A673 (cell line): ENCODE data around the gene CYYR1. TPM values are rescaled to one million over a fixed set of nuclear protein-coding genes. Genes with fewer than 3 reads are reported as not detected.

ENCODE experiments used
- BruUV-seq: library from RNA; stranded (reverse); fragments of 400-500 nt; replicated peaks from 2 replicates; lab custom pipeline; 2021; lab: Mats Ljungman, UMichigan
- CTCF ChIA-PET: fragments of 300-600 bp; sonication (Branson Sonifier 250); formaldehyde crosslinking; loops from one replicate; lab custom pipeline; 2022; ENCODE audit warnings: antibody characterized with exemption; lab: Charles Lee
- POLR2A ChIA-PET: fragments of 300-600 bp; sonication (Branson Sonifier 250); formaldehyde crosslinking; loops from one replicate; lab custom pipeline; 2022; ENCODE audit warnings: antibody characterized with exemption; ENCODE audit not compliant: low non-redundant PET; lab: Charles Lee
- DNase-seq: peaks from one replicate; pipeline ENCODE4 v3.0.0-alpha.2; 2015; ENCODE audit warnings: low spot score
- H3K27ac ChIP-seq: fragments of 200-600 bp; sonication (generic); 2 replicates; pipeline ENCODE4 v1.5.1; 2016; ENCODE audit warnings: mixed run types, low read depth, mild to moderate bottlenecking, mixed read lengths, antibody characterized with exemption, low read length; ENCODE audit not compliant: poor library complexity, severe bottlenecking
- H3K27me3 ChIP-seq: fragments of 200-600 bp; sonication (generic); replicated peaks from 2 replicates; pipeline ENCODE4 v1.6.1; 2017; ENCODE audit warnings: mixed run types, low read depth, mild to moderate bottlenecking, mixed read lengths, antibody characterized with exemption, low read length; ENCODE audit not compliant: insufficient read depth, poor library complexity
- H3K36me3 ChIP-seq: fragments of 200-600 bp; sonication (generic); 2 replicates; pipeline ENCODE4 v1.6.1; 2016; ENCODE audit warnings: mixed run types, mild to moderate bottlenecking, mixed read lengths, antibody characterized with exemption, low read length; ENCODE audit not compliant: insufficient read depth, poor library complexity, severe bottlenecking
- H3K4me1 ChIP-seq: fragments of 200-600 bp; sonication (generic); 2 replicates; pipeline ENCODE4 v1.6.1; 2017; ENCODE audit warnings: mixed run types, mild to moderate bottlenecking, mixed read lengths, antibody characterized with exemption, low read length; ENCODE audit not compliant: insufficient read depth, poor library complexity, severe bottlenecking
- H3K4me3 ChIP-seq: fragments of 200-600 bp; sonication (generic); 2 replicates; pipeline ENCODE4 v1.5.1; 2016; ENCODE audit warnings: low read depth, mixed run types, mild to moderate bottlenecking, mixed read lengths, low read length; ENCODE audit not compliant: poor library complexity, severe bottlenecking
- H3K9me3 ChIP-seq: fragments of 200-600 bp; sonication (generic); 2 replicates; pipeline ENCODE4 v1.6.1; 2016; ENCODE audit warnings: mixed run types, low read depth, mild to moderate bottlenecking, mixed read lengths, antibody characterized with exemption, low read length; ENCODE audit not compliant: poor library complexity, severe bottlenecking
- EZH2 ChIP-seq: fragments of 200-600 bp; sonication (generic); IDR thresholded peaks from 2 replicates; pipeline ENCODE4 v1.6.1; 2017; ENCODE audit warnings: borderline replicate concordance, low read depth, mild to moderate bottlenecking, mixed read lengths, antibody characterized with exemption, low read length; ENCODE audit not compliant: poor library complexity, severe bottlenecking
- intact Hi-C: fragments of 100-400 bp; cut with micrococcal nuclease; formaldehyde crosslinking; loops from one replicate; pipeline ENCODE4 v1.10.0; 2022; ENCODE audit not compliant: unreplicated experiment
- total RNA-seq: library from RNA; stranded (reverse); gene quantifications from 2 replicates; pipeline ENCODE4 v1.2.3, GENCODE V29; 2021
- TF ChIP-seq, protein P1 (sequence below): fragments of 300-800, 200-600 bp; sonication (generic); conservative IDR thresholded peaks from 2 replicates; pipeline ENCODE4 v1.5.1; 2017; ENCODE audit warnings: low read depth, mild to moderate bottlenecking, antibody characterized with exemption, low read length, moderate library complexity, mixed read lengths

The CYYR1 gene
- total RNA-seq, 1 experiment from 2014 or later, result 96.4 TPM

DNA sequence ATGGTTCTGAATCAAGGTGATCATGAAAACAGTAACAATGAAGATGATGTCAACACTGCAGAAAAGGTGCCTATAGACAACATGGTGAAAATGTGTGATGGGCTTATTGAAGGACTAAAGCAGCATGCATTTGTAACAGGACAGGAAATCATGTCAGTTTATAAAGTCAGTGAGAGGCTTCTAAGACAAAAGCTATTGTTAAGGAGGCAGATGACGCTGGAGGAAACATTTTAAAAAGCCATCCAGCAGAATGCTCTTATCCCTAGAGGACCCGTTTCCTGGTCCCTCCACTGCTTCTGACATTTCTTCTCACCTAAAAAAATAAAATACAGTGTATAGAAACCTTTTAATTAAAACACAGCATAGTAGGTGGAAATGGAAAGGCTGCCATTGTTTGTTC is 40.9 kb downstream of the CYYR1 start:
- no peaks in the 10 kb centered on the region for H3K27me3 ChIP-seq
- TF ChIP-seq EZH2, result no peak
- TF ChIP-seq, protein P1, sequence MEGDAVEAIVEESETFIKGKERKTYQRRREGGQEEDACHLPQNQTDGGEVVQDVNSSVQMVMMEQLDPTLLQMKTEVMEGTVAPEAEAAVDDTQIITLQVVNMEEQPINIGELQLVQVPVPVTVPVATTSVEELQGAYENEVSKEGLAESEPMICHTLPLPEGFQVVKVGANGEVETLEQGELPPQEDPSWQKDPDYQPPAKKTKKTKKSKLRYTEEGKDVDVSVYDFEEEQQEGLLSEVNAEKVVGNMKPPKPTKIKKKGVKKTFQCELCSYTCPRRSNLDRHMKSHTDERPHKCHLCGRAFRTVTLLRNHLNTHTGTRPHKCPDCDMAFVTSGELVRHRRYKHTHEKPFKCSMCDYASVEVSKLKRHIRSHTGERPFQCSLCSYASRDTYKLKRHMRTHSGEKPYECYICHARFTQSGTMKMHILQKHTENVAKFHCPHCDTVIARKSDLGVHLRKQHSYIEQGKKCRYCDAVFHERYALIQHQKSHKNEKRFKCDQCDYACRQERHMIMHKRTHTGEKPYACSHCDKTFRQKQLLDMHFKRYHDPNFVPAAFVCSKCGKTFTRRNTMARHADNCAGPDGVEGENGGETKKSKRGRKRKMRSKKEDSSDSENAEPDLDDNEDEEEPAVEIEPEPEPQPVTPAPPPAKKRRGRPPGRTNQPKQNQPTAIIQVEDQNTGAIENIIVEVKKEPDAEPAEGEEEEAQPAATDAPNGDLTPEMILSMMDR, result no peak
- peaks cover 3% of the 10 kb centered on the region for H3K36me3 ChIP-seq
- peaks cover 19% of the 10 kb centered on the region for H3K4me1 ChIP-seq
- H3K27ac ChIP-seq, result no peak overlapping the region
- no peaks in the 10 kb centered on the region for H3K9me3 ChIP-seq
- DNase-seq, result no peak
- intact Hi-C loops, result no loop called here
- ChIA-PET CTCF (no interaction called here), POLR2A (no interaction called here)
- BruUV-seq, result no TSS peak
- no peak overlapping the region for H3K4me3 ChIP-seq

DNA sequence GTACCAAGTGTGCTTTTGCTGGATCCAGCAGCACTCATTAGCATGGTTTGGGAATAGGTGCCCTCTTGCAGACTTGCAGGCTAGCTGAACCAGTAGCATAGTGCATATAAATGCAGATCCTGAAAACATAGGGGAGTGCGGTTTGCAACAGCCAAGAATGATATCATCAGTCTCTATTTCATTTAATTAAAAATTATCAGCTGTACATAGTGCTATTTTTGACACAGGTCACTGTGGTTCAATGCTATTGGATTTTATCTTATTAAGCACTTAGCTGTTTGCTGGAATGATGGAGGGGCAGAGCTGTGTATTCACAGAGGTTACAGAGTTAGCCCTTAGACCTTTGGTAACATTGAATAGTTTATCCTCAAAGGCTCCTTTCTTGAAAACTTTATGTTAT is 43.6 kb downstream of the CYYR1 start:
- intact Hi-C loops, result no loop called here
- BruUV-seq, result no TSS peak
- ChIA-PET CTCF (no interaction called here), POLR2A (no interaction called here)
- no peak for TF ChIP-seq EZH2
- TF ChIP-seq, protein P1, result no peak
- Histone ChIP-seq H3K4me1 (peaks cover 11% of the 10 kb centered on the region), H3K27me3 (no peaks in the 10 kb centered on the region), H3K9me3 (no peaks in the 10 kb centered on the region), H3K4me3 (no peak overlapping the region), H3K36me3 (peaks cover 7% of the 10 kb centered on the region), H3K27ac (no peak overlapping the region)
- no peak for DNase-seq

DNA sequence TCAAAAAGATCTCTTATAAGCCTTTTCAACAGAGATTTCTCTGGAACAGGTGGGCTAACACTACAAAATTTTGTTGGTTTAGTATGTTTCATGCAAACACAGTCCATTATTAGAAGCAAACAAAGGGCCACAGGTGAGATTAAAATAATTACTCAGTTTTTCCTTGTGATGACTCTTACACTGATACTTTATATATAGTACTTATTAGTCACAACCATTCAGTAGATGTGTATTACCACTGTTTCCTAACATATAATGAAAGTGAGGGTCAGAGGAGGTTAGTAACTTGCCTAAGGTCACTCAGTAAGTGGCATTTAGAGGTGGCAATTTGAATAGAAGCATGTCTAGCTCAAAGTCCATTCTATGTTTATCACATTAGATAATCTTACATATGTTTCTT is 44.2 kb downstream of the CYYR1 start:
- TF ChIP-seq, protein P1, result no peak
- TF ChIP-seq EZH2, result no peak
- ChIA-PET CTCF (no interaction called here), POLR2A (no interaction called here)
- Histone ChIP-seq H3K27me3 (no peaks in the 10 kb centered on the region), H3K27ac (no peak overlapping the region), H3K36me3 (peaks cover 7% of the 10 kb centered on the region), H3K4me3 (no peak overlapping the region), H3K4me1 (peaks cover 4% of the 10 kb centered on the region), H3K9me3 (no peaks in the 10 kb centered on the region)
- intact Hi-C loops, result no loop called here
- no peak for DNase-seq
- BruUV-seq, result no TSS peak
